Activated naive CD4-positive, alpha-beta T cell treated with anti-CD3 and anti-CD28 coated beads, Interleukin-2, amount 50 U/mL, for 72 hours (primary cell): Measurements from ENCODE around the gene GABRA6. TPM values are rescaled to one million over a fixed set of nuclear protein-coding genes. Genes with fewer than 3 reads are reported as not detected.

ENCODE experiments used
- ATAC-seq, 2 donors: fragments of 150-1000 bp; cut with Tn5 transposase; 2 replicates each; pipeline ENCODE4 v1.10.0; 2021; ENCODE audit warnings: mild to moderate bottlenecking in 2 of 2, moderate library complexity in 2 of 2
- DNase-seq, 2 donors: peaks; one replicate each; pipeline ENCODE4 v3.0.0; 2021 to 2022; ENCODE audit warnings: low spot score in 2 of 2
- H3K27ac Mint-ChIP-seq, 2 donors: one replicate each; pipeline ENCODE4 v1.8.0; 2022; ENCODE audit warnings: mild to moderate bottlenecking in 2 of 2, mixed read lengths in 2 of 2
- H3K36me3 Mint-ChIP-seq, 2 donors: one replicate each; pipeline ENCODE4 v1.8.0; 2022; ENCODE audit warnings: mixed read lengths in 2 of 2
- H3K9me3 Mint-ChIP-seq, 2 donors: one replicate each; pipeline ENCODE4 v1.8.0; 2022; ENCODE audit warnings: mixed read lengths in 2 of 2
- total RNA-seq, 2 donors: library from RNA; stranded (reverse); gene quantifications; one replicate each; pipeline ENCODE4 v1.2.3, GENCODE V29; 2022

Gene GABRA6
- total RNA-seq, 2 donors from 2014 or later, result not detected

- no peak for ATAC-seq
- no peaks in the 10 kb centered on the region for H3K36me3 Mint-ChIP-seq
These were observed 34.9 kb downstream of the GABRA6 start for GRCh38 chr5:161720460-161720859.

GRCh38 chr5:161734741-161735140 lies 49.2 kb downstream of the GABRA6 start:
- ATAC-seq, result no peak

More at GRCh38 chr5:161720460-161720859, 34.9 kb downstream of the GABRA6 start:
- DNase-seq, result no peak
- Mint-ChIP-seq H3K9me3 (peaks cover 8% of the 10 kb centered on the region in 2 donors), H3K27ac (no peak overlapping the region)

GRCh38 chr5:161740433-161740832 lies 54.9 kb downstream of the GABRA6 start:
- peaks cover 20 to 32% of the 10 kb centered on the region in 2 donors for H3K9me3 Mint-ChIP-seq
- DNase-seq (no peak), ATAC-seq (no peak)
- no peak overlapping the region for H3K27ac Mint-ChIP-seq
- H3K36me3 Mint-ChIP-seq, result peaks cover 0 to 4% of the 10 kb centered on the region in 2 donors

More at GRCh38 chr5:161734741-161735140, 49.2 kb downstream of the GABRA6 start:
- Mint-ChIP-seq H3K27ac (no peak overlapping the region), H3K36me3 (peaks cover 0 to 4% of the 10 kb centered on the region in 2 donors), H3K9me3 (peaks cover 14 to 26% of the 10 kb centered on the region in 2 donors)
- no peak for DNase-seq

GRCh38 chr5:161744276-161744675 lies 58.8 kb downstream of the GABRA6 start:
- peaks cover 12 to 15% of the 10 kb centered on the region in 2 donors for H3K9me3 Mint-ChIP-seq
- DNase-seq, result no peak
- H3K27ac Mint-ChIP-seq, result no peak overlapping the region
- no peak for ATAC-seq
- no peaks in the 10 kb centered on the region for H3K36me3 Mint-ChIP-seq

GRCh38 chr5:161745392-161745791 lies 59.9 kb downstream of the GABRA6 start:
- no peak for DNase-seq
- H3K9me3 Mint-ChIP-seq, result peaks cover 7 to 8% of the 10 kb centered on the region in 2 donors
- no peak overlapping the region for H3K27ac Mint-ChIP-seq
- no peak for ATAC-seq
- H3K36me3 Mint-ChIP-seq, result no peaks in the 10 kb centered on the region

- no peak for DNase-seq
- Mint-ChIP-seq H3K36me3 (peaks cover 0 to 5% of the 10 kb centered on the region in 2 donors), H3K27ac (no peak overlapping the region), H3K9me3 (peaks cover 11 to 28% of the 10 kb centered on the region in 2 donors)
- no peak for ATAC-seq
These were observed 65.7 kb downstream of the GABRA6 start for GRCh38 chr5:161751265-161751664.

Other genes starting within 250 kb of the GABRA6 start
- gene GABRB2, start 139.0 kb upstream of the GABRA6 start, total RNA-seq, result not detected
- not detected for gene GABRA1, start 162.4 kb downstream of the GABRA6 start, total RNA-seq